B cell (primary cell): ENCODE measurements around the gene KSR2. TPM values are rescaled to one million over a fixed set of nuclear protein-coding genes. Genes with fewer than 3 reads are reported as not detected.

Experiments used
- ATAC-seq: fragments of 200-7000 bp; cut with Tn5 transposase; one replicate; pipeline ENCODE4 v1.10.0; 2021; ENCODE audit warnings: low read depth, mild to moderate bottlenecking, moderate number of reproducible peaks, moderate library complexity
- CTCF ChIA-PET: fragments of 350-600 bp; sonication (Branson Sonifier 250); formaldehyde crosslinking; loops from one replicate; lab custom pipeline; 2021; ENCODE audit warnings: antibody characterized with exemption, inconsistent platforms; lab: Charles Lee
- POLR2A ChIA-PET: fragments of 350-600 bp; sonication (Branson Sonifier 250); formaldehyde crosslinking; loops from one replicate; lab custom pipeline; 2021; ENCODE audit warnings: antibody characterized with exemption; lab: Charles Lee
- DNase-seq: peaks from one replicate; pipeline ENCODE4 v3.0.0; 2013
- H2AFZ ChIP-seq: 2 replicates; pipeline ENCODE4 v1.6.1; 2012; ENCODE audit warnings: mild to moderate bottlenecking, low read depth, low read length; ENCODE audit not compliant: insufficient read depth, poor library complexity, severe bottlenecking
- H3K27ac ChIP-seq, 2 donors: 1 replicate in 1 of 2; 2 replicates in 1 of 2; pipeline ENCODE4 v1.5.1; 2012 to 2013; ENCODE audit warnings: low read length in 2 of 2, mild to moderate bottlenecking in 2 of 2, moderate library complexity in 1 of 2
- H3K27me3 ChIP-seq, 4 experiments: fragments of 200-600 bp in 1 of 4; sonication (generic) in 1 of 4; replicated peaks in 1 of 4; 1 replicate in 2 of 4; 2 replicates in 2 of 4; pipeline versions ENCODE4 v1.6.1 to v1.7.0; 2013 to 2016; ENCODE audit warnings: low read length in 3 of 4, mild to moderate bottlenecking in 2 of 4, mixed read lengths in 1 of 4, moderate library complexity in 1 of 4; ENCODE audit not compliant: insufficient read depth in 4 of 4, control insufficient read depth in 3 of 4; ENCODE audit errors: control extremely low read depth in 1 of 4
- H3K36me3 ChIP-seq, 2 experiments: replicated peaks in 1 of 2; 1 replicate in 1 of 2; 2 replicates in 1 of 2; pipeline versions ENCODE4 v1.6.1 to v1.7.1; 2013; ENCODE audit warnings: low read length in 1 of 2; ENCODE audit not compliant: insufficient read depth in 2 of 2, control insufficient read depth in 1 of 2; ENCODE audit errors: control extremely low read depth in 1 of 2, extremely low read depth in 1 of 2
- H3K4me1 ChIP-seq, 2 donors: fragments of 200-600 bp in 1 of 2; sonication (generic) in 1 of 2; 1 replicate in 1 of 2; 2 replicates in 1 of 2; pipeline versions ENCODE4 v1.5.1 to v1.6.1; 2013 to 2017; ENCODE audit warnings: low read length in 2 of 2; ENCODE audit not compliant: control insufficient read depth in 2 of 2, insufficient read depth in 2 of 2
- H3K4me2 ChIP-seq: replicated peaks from 2 replicates; pipeline ENCODE3; 2012; ENCODE audit warnings: mild to moderate bottlenecking, low read depth, low read length; ENCODE audit not compliant: poor library complexity, severe bottlenecking
- H3K4me3 ChIP-seq, 5 experiments: fragments of 200-600 bp in 1 of 5; sonication (generic) in 1 of 5; 1 replicate in 3 of 5; 2 replicates in 2 of 5; pipeline versions ENCODE4 v1.5.1 to v1.7.0; 2011 to 2016; ENCODE audit warnings: low read length in 4 of 5, mild to moderate bottlenecking in 4 of 5, low read depth in 2 of 5, control low read depth in 1 of 5, moderate library complexity in 1 of 5; ENCODE audit not compliant: insufficient read depth in 1 of 5; ENCODE audit errors: control extremely low read depth in 1 of 5, extremely low read depth in 1 of 5
- H3K79me2 ChIP-seq: fragments of 200-600 bp; sonication (generic); one replicate; pipeline ENCODE4 v1.6.0; 2016; ENCODE audit warnings: low read length; ENCODE audit not compliant: control insufficient read depth, insufficient read depth
- H3K9ac ChIP-seq: fragments of 200-600 bp; sonication (generic); 2 replicates; pipeline ENCODE4 v1.6.1; 2017; ENCODE audit warnings: mild to moderate bottlenecking, low read length, moderate library complexity
- H3K9me3 ChIP-seq, 3 donors: one replicate each; pipeline versions ENCODE4 v1.6.1 to v1.7.1; 2013; ENCODE audit warnings: low read length in 2 of 3; ENCODE audit not compliant: control insufficient read depth in 2 of 3, insufficient read depth in 1 of 3; ENCODE audit errors: control extremely low read depth in 1 of 3
- H4K20me1 ChIP-seq: 2 replicates; pipeline ENCODE4 v1.6.0; 2012; ENCODE audit warnings: mild to moderate bottlenecking, low read length; ENCODE audit not compliant: insufficient read depth, control insufficient read depth, poor library complexity, severe bottlenecking
- H3K27ac Mint-ChIP-seq: one replicate; pipeline ENCODE4 v1.8.0; 2021; ENCODE audit warnings: mixed read lengths
- H3K27me3 Mint-ChIP-seq: one replicate; pipeline ENCODE4 v1.8.0; 2021; ENCODE audit warnings: mixed read lengths
- H3K4me1 Mint-ChIP-seq: one replicate; pipeline ENCODE4 v1.8.0; 2021; ENCODE audit warnings: mixed read lengths
- H3K4me3 Mint-ChIP-seq: one replicate; pipeline ENCODE4 v1.8.0; 2021; ENCODE audit warnings: mixed read lengths
- H3K9me3 Mint-ChIP-seq: one replicate; pipeline ENCODE4 v1.8.0; 2022; ENCODE audit warnings: mixed read lengths; ENCODE audit not compliant: insufficient read depth
- EZH2 ChIP-seq: IDR thresholded peaks from 2 replicates; pipeline ENCODE4 v1.6.1; 2012; ENCODE audit warnings: borderline replicate concordance, low read depth, mild to moderate bottlenecking, moderate library complexity, low read length; ENCODE audit not compliant: insufficient read depth, poor library complexity, severe bottlenecking
- WGBS: methylation state at CpG from one replicate; pipeline ENCODE4 v1.1.5; 2013; ENCODE audit warnings: missing lambda C conversion rate; ENCODE audit not compliant: insufficient coverage; 5-methylcytosine and 5-hydroxymethylcytosine counted together
- intact Hi-C: fragments of 100-400 bp; cut with micrococcal nuclease; formaldehyde crosslinking; loops from one replicate; pipeline ENCODE4 v1.10.0; 2022
- polyA plus RNA-seq: library from polyadenylated mRNA; depleted of rRNA; stranded (reverse); fragments of >200 nt; gene quantifications from 2 replicates; pipeline ENCODE4 v1.2.3, GENCODE V29; 2012
- total RNA-seq, 2 donors: library from RNA; stranded (reverse); fragments of 120-200 nt in 1 of 2; gene quantifications; 1 replicate in 1 of 2; 2 replicates in 1 of 2; pipeline versions ENCODE4 v1.2.3 to v1.2.4, GENCODE V29; 2013 to 2022
- TF ChIP-seq, protein P1 (sequence below): fragments of 200-600 bp; IDR thresholded peaks from one replicate; pipeline ENCODE4 v1.8.0; 2022; ENCODE audit warnings: antibody characterized with exemption, mild to moderate bottlenecking

Gene KSR2
- total and polyA plus RNA-seq, 2 donors (not counting 1 experiment from before 2014, with no cell fraction given), result not detected

GRCh38 chr12:117461732-117462131 lies 507.1 kb downstream of the KSR2 start:
- Histone ChIP-seq H3K36me3 (no peaks in the 10 kb centered on the region), H3K4me3 (no peak overlapping the region), H3K27me3 (peaks cover 0 to 3% (median 0%) of the 10 kb centered on the region in 4 experiments), H3K27ac (no peak overlapping the region), H3K9ac (no peak overlapping the region), H3K9me3 (peaks cover 0 to 2% (median 0%) of the 10 kb centered on the region in 3 donors), H4K20me1 (no peaks in the 10 kb centered on the region), H3K4me2 (no peak overlapping the region), H2AFZ (no peak overlapping the region), H3K79me2 (no peaks in the 10 kb centered on the region), H3K4me1 (no peaks in the 10 kb centered on the region)
- H3K4me3 Mint-ChIP-seq, result no peak overlapping the region
- no peak overlapping the region for H3K27ac Mint-ChIP-seq
- no peak for TF ChIP-seq EZH2
- ChIA-PET POLR2A (no interaction called here), CTCF (no interaction called here)
- intact Hi-C loops, result no loop called here
- no peaks in the 10 kb centered on the region for H3K4me1 Mint-ChIP-seq
- no peaks in the 10 kb centered on the region for H3K9me3 Mint-ChIP-seq
- DNase-seq (no peak), ATAC-seq (no peak)
- 67% methylated on average over 1 of the region's 3 CpGs for WGBS
- peaks cover 7% of the 10 kb centered on the region for H3K27me3 Mint-ChIP-seq

- H3K79me2 ChIP-seq, result no peaks in the 10 kb centered on the region
- H2AFZ ChIP-seq, result no peak overlapping the region
- H4K20me1 ChIP-seq, result no peaks in the 10 kb centered on the region
- WGBS, result no CpG with 5 or more reads among the region's 1 CpG
- TF ChIP-seq, protein P1, sequence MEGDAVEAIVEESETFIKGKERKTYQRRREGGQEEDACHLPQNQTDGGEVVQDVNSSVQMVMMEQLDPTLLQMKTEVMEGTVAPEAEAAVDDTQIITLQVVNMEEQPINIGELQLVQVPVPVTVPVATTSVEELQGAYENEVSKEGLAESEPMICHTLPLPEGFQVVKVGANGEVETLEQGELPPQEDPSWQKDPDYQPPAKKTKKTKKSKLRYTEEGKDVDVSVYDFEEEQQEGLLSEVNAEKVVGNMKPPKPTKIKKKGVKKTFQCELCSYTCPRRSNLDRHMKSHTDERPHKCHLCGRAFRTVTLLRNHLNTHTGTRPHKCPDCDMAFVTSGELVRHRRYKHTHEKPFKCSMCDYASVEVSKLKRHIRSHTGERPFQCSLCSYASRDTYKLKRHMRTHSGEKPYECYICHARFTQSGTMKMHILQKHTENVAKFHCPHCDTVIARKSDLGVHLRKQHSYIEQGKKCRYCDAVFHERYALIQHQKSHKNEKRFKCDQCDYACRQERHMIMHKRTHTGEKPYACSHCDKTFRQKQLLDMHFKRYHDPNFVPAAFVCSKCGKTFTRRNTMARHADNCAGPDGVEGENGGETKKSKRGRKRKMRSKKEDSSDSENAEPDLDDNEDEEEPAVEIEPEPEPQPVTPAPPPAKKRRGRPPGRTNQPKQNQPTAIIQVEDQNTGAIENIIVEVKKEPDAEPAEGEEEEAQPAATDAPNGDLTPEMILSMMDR, result no peak
- no peak for TF ChIP-seq EZH2
- ChIA-PET POLR2A (no interaction called here), CTCF (no interaction called here)
- H3K9me3 Mint-ChIP-seq, result no peaks in the 10 kb centered on the region
- intact Hi-C loops, result no loop called here
- peaks cover 0 to 3% (median 0%) of the 10 kb centered on the region in 4 experiments for H3K27me3 ChIP-seq
- no peaks in the 10 kb centered on the region for H3K4me1 ChIP-seq
- peaks cover 0 to 8% (median 0%) of the 10 kb centered on the region in 3 donors for H3K9me3 ChIP-seq
- H3K27me3 Mint-ChIP-seq, result peaks cover 7% of the 10 kb centered on the region
- no peak for ATAC-seq
- no peak overlapping the region for H3K27ac Mint-ChIP-seq
- no peak for DNase-seq
- no peak overlapping the region for H3K9ac ChIP-seq
- no peak overlapping the region for H3K4me2 ChIP-seq
- no peak overlapping the region for H3K4me3 ChIP-seq
- no peaks in the 10 kb centered on the region for H3K4me1 Mint-ChIP-seq
- no peaks in the 10 kb centered on the region for H3K36me3 ChIP-seq
- H3K4me3 Mint-ChIP-seq, result no peak overlapping the region
- H3K27ac ChIP-seq, result no peak overlapping the region
Measured at GRCh38 chr12:117459229-117459628, 509.6 kb downstream of the KSR2 start.
